Heart left ventricle (tissue), 13 donors: Measurements from ENCODE around the gene CACNA1F.

Experiments
- POLR2A ChIP-seq, 2 donors: fragments of 450-650 bp; IDR thresholded peaks; one replicate each; pipeline ENCODE4 v1.6.1; 2017; ENCODE audit warnings: antibody characterized with exemption in 2 of 2, mild to moderate bottlenecking in 2 of 2, moderate library complexity in 2 of 2
- TF ChIP-seq, protein P1 (sequence below), 12 donors: fragments of 200-600 bp; sonication (generic) in 4 of 12; IDR thresholded peaks; one replicate each; pipeline versions ENCODE4 v1.5.0 to v1.8.0; 2018 to 2022; ENCODE audit warnings: antibody characterized with exemption in 12 of 12, mild to moderate bottlenecking in 5 of 12
- donor health status: ischemic (EF 13 %, LVEDD 7.1; RV severe dilation, severe dysfunction).
- donor health status: DM: no; HTN: yes; CAD: no.
- donor health status: DM: no; HTN: no; CAD: no.
- donor health status: ischemic (EF 25% LVEDD 6.9; RV normal size, moderate dysfunction).
- donor health status: ischemic (EF 25% LVEDD 5.7; RV mildly dilated, moderate dysfunction).
- donor health status: ischemic (EF 35%, LVEDD 5.7; RV mildly dilated, moderate dysfunction).
- donor health status: nonischemic (EF 11% LVEDD 7.7; RV severe dilation, severe dysfunction).
- donor health status: DM: yes; HTN: yes; CAD: no.
- donor health status: PGD.
- donor health status: ischemic (EF 29% LVEDD 5.4; RV normal size, mild dysfunction).
- donor health status: nonischemic (EF 23%, LVEDD 6.1; RV moderate dilation, normal function).

DNA sequence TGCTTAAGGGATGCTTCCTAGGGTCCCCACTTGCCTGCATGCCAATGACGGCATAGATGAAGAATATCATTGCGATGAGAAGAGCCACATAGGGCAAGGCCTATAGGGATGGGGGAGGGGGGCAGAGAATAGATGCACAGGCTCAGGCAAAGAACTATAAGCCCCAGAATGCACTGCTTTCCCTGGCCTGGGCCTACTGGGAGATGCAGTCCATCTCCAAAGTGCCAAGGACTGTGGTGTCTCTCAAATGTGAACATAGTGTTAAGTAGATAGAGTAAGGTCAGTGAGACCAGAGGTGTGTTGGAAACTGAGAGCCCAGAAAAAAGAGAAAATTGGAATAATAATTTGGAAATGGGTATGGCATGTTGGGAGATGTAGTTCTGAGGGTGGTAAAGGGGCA lies 20.9 kb downstream of the CACNA1F start:
- TF ChIP-seq, protein P1, sequence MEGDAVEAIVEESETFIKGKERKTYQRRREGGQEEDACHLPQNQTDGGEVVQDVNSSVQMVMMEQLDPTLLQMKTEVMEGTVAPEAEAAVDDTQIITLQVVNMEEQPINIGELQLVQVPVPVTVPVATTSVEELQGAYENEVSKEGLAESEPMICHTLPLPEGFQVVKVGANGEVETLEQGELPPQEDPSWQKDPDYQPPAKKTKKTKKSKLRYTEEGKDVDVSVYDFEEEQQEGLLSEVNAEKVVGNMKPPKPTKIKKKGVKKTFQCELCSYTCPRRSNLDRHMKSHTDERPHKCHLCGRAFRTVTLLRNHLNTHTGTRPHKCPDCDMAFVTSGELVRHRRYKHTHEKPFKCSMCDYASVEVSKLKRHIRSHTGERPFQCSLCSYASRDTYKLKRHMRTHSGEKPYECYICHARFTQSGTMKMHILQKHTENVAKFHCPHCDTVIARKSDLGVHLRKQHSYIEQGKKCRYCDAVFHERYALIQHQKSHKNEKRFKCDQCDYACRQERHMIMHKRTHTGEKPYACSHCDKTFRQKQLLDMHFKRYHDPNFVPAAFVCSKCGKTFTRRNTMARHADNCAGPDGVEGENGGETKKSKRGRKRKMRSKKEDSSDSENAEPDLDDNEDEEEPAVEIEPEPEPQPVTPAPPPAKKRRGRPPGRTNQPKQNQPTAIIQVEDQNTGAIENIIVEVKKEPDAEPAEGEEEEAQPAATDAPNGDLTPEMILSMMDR (IDR thresholded peaks at IDR 0.05): no peak
- TF ChIP-seq POLR2A (IDR thresholded peaks at IDR 0.05): no peak
